ENCODE data around the gene ZNF280D.

GRCh38 chr15:56616551-56616950, 116.8 kb downstream of the ZNF280D start:
- no peak for TF ChIP-seq CTCF (IDR thresholded peaks at IDR 0.05; ENCODE audit: low read depth, low read length)
- TF ChIP-seq POLR2A (IDR thresholded peaks at IDR 0.05; ENCODE audit: extremely low read depth, insufficient read length) = no peak

All from NB4 (cell line).